GM13976 (cell line): ENCODE measurements around the gene VWA5B1.

ENCODE experiments used
- DNase-seq: peaks from one replicate; pipeline ENCODE4 v3.0.0; 2012; ENCODE audit warnings: low spot score
- CTCF ChIP-seq: IDR thresholded peaks from 2 replicates; pipeline ENCODE4 v1.5.1; 2012; ENCODE audit warnings: borderline replicate concordance, mild to moderate bottlenecking; ENCODE audit not compliant: insufficient read depth; ENCODE audit errors: extremely low read depth, missing control alignments, control extremely low read depth
- in situ Hi-C: fragments of 300-500 bp; cut with MboI; formaldehyde crosslinking; loops from one replicate; pipeline ENCODE4 v1.12.0; 2022; ENCODE audit warnings: low sequenced_read_pairs, mixed read lengths, inconsistent platforms; ENCODE audit not compliant: unreplicated experiment

The VWA5B1 gene

GRCh38 chr1:20367626-20368025 is 77.0 kb downstream of the VWA5B1 start:
- in situ Hi-C loops: no loop called here
- DNase-seq: no peak
- TF ChIP-seq CTCF: no peak

GRCh38 chr1:20368866-20369470 is 78.3 kb downstream of the VWA5B1 start:
- in situ Hi-C loops: no loop called here
- no peak for DNase-seq
- TF ChIP-seq CTCF: no peak

- in situ Hi-C loops: loop anchor here (10.0 kb wide), 1 partner anchor 124 kb away; no protein-coding TSS in a partner anchor
- no peak for DNase-seq
- no peak for TF ChIP-seq CTCF
These were observed 80.0 kb downstream of the VWA5B1 start for GRCh38 chr1:20370698-20371097.

- no peak for DNase-seq
- in situ Hi-C loops: loop anchor here (10.0 kb wide), 1 partner anchor 123 kb away; no protein-coding TSS in a partner anchor
- no peak for TF ChIP-seq CTCF
These were observed 80.7 kb downstream of the VWA5B1 start for GRCh38 chr1:20371411-20371810.

- DNase-seq: no peak
- in situ Hi-C loops: loop anchor here (10.0 kb wide), 1 partner anchor 123 kb away; no protein-coding TSS in a partner anchor
- TF ChIP-seq CTCF: no peak
These were observed 81.2 kb downstream of the VWA5B1 start for GRCh38 chr1:20371883-20372282.

- TF ChIP-seq CTCF: no peak
- no peak for DNase-seq
- in situ Hi-C loops: loop anchor here (10.0 kb wide), 1 partner anchor 122 kb away; no protein-coding TSS in a partner anchor
These were observed 82.0 kb downstream of the VWA5B1 start for GRCh38 chr1:20372676-20373075.
